ENCODE results near the gene COMP.

Gene COMP

DNA sequence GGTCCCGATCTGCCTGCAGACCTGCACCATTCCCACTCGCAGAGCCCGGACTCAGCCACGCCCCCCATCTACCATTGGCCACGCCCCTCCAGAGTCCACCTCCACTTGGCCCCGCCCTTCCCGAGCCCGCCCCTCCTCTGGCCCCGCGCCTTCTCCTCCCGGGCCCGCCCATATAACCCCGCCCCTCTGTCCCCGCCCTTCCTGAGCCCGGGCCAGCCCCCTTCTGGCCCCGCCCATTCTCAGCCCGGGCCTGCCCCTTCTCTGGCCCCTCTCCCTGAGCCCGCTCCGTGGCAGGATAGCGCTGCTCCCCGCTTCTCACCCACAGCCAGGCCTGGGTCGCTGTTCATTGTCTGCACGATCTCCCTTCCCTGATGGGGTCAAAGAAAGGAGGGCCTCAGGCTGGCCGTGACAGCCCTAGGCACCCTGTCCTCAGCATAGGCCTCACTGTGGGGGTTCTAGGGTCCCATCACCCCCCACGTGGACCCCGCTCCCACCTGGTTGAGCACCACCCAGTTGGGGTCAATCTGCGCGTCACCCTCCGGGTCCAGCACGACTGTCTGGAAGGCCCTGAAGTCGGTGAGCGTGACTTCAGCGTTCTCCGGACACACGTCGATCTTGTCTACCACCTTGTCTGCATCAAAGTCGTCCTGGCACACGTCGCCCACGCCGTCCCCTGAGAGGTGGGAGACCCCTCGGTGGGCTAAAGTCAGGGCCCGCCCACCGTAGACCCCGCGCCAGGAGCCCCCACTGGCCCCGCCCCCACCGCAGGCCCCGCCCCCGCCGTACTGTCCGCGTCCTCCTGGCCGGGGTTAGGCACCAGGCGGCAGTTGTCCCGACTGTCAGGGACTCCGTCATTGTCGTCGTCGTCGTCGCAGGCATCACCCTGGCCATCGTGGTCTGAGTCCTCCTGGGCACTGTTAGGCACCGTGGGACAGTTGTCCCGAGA, 5.7 kb downstream of the COMP start:
- H3K36me3 ChIP-seq: no peaks in the 10 kb centered on the region
- TF ChIP-seq, protein P1, sequence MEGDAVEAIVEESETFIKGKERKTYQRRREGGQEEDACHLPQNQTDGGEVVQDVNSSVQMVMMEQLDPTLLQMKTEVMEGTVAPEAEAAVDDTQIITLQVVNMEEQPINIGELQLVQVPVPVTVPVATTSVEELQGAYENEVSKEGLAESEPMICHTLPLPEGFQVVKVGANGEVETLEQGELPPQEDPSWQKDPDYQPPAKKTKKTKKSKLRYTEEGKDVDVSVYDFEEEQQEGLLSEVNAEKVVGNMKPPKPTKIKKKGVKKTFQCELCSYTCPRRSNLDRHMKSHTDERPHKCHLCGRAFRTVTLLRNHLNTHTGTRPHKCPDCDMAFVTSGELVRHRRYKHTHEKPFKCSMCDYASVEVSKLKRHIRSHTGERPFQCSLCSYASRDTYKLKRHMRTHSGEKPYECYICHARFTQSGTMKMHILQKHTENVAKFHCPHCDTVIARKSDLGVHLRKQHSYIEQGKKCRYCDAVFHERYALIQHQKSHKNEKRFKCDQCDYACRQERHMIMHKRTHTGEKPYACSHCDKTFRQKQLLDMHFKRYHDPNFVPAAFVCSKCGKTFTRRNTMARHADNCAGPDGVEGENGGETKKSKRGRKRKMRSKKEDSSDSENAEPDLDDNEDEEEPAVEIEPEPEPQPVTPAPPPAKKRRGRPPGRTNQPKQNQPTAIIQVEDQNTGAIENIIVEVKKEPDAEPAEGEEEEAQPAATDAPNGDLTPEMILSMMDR (IDR thresholded peaks at IDR 0.05): no peak
- peaks cover 8 to 26% of the 10 kb centered on the region in 2 experiments for H3K4me1 ChIP-seq (ENCODE audit: control insufficient read depth in 1 of 2, insufficient read depth in 1 of 2, low read depth in 1 of 2, low read length in 1 of 2)
- no peaks in the 10 kb centered on the region for H3K9me3 ChIP-seq
- H3K27me3 ChIP-seq: peaks cover 87% of the 10 kb centered on the region
- H3K27ac ChIP-seq: no peak overlapping the region
- no peak overlapping the region for H3K4me3 ChIP-seq (ENCODE audit: low read depth in 1 of 2, low read length in 1 of 2)

DNA sequence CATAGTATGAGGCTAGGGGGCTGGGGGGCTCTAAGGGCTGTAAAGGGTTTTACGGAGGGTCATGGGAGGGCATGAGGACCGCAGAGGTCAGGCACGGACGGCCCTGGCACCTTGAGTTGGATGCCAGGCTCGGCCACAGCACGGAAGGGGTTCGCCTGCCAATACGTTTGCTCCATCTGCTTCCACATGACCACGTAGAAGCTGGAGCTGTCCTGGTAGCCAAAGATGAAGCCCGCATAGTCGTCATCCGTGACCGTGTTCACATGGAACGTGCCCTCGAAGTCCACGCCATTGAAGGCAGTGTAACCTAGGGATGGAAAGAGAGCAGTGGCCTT, 6.4 kb downstream of the COMP start:
- TF ChIP-seq, protein P1 (IDR thresholded peaks at IDR 0.05): no peak
- Histone ChIP-seq H3K9me3 (no peaks in the 10 kb centered on the region), H3K4me1 (ENCODE audit: control insufficient read depth in 1 of 2, insufficient read depth in 1 of 2, low read depth in 1 of 2, low read length in 1 of 2) (peaks cover 6 to 21% of the 10 kb centered on the region in 2 experiments), H3K4me3 (ENCODE audit: low read depth in 1 of 2, low read length in 1 of 2) (no peak overlapping the region), H3K27ac (no peak overlapping the region), H3K36me3 (no peaks in the 10 kb centered on the region), H3K27me3 (peaks cover 80% of the 10 kb centered on the region)

DNA sequence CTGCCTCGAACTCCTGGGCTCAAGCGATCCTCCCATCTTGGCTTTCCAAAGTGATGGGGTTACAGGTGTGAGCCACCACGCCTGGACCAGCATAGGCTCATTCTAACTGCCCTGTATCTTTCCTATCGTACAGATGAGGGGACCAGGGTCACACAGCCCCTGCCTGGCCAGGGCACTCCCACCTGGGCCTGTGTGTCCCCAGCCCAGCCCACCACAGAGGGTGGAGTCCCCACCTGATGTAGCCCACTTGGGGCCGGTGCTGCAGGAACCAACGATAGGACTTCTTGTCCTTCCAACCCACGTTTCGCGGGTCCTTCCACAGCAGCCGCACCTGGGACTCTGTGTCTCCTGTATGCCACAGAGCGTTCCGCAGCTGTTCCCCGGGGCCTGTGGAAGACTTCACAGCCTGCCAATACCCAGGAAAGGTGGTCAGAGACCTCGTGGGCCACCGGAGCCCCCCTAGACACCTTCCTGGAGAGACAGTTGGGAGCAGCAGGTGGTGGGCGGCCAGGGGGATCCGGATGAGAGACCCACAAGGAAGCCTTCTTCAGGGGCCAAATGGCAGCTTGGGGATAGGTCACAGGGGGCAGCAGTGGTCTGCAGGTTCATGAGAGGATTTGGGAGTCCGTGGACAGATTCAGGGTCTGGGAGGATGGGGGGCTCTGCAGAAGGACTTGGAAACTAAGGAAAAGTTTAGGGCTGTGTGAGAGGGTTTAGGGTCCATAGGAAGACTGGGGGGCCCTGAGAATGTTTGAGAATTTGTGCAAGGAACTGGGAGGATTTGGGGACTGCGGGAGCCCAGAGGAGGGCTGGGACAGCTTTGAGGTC, 6.9 kb downstream of the COMP start:
- H3K4me3 ChIP-seq (ENCODE audit: low read depth in 1 of 2, low read length in 1 of 2): no peak overlapping the region
- no peaks in the 10 kb centered on the region for H3K9me3 ChIP-seq
- TF ChIP-seq, protein P1 (IDR thresholded peaks at IDR 0.05): no peak
- H3K36me3 ChIP-seq: no peaks in the 10 kb centered on the region
- H3K4me1 ChIP-seq (ENCODE audit: control insufficient read depth in 1 of 2, insufficient read depth in 1 of 2, low read depth in 1 of 2, low read length in 1 of 2): peaks cover 6 to 18% of the 10 kb centered on the region in 2 experiments
- peaks cover 74% of the 10 kb centered on the region for H3K27me3 ChIP-seq
- H3K27ac ChIP-seq: no peak overlapping the region

- Histone ChIP-seq H3K27me3 (peaks cover 59% of the 10 kb centered on the region), H3K27ac (no peak overlapping the region), H3K4me1 (ENCODE audit: control insufficient read depth in 1 of 2, insufficient read depth in 1 of 2, low read depth in 1 of 2, low read length in 1 of 2) (peaks cover 5 to 6% of the 10 kb centered on the region in 2 experiments), H3K36me3 (no peaks in the 10 kb centered on the region), H3K9me3 (no peaks in the 10 kb centered on the region), H3K4me3 (ENCODE audit: low read depth in 1 of 2, low read length in 1 of 2) (no peak overlapping the region)
- TF ChIP-seq, protein P1 (IDR thresholded peaks at IDR 0.05): no peak
Observed at GRCh38 chr19:18782559-18783225, 8.4 kb downstream of the COMP start.

DNA sequence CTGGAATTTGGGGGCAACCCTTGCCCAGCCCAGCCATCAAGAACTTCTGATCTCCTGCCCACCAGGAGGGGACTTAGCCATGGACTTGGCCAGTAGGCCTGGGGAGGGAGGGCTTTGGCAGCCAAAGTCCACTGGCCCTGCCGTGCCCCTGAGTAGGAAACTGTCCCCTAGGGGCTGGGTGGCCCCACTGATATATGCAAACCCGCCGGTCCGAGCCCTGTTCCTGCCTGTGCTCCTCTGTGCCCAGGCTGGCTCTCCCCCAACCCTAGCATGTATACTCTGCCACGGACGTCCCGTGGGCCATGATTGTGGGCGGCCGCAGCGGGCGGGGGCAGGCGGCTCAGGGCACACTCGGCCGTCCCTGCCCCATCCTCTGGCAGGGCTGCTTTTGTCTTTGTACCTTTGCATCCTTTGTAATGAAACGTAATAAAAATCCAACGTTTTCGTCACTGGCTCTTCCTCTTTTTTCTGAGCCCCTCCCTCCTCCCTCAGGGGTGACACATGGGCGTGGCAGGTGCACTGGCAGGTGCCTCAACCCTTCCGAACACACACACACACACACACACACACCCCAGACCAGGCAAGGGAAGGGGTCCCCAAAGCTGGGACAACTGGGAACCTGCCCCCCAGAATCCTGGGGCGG, 9.1 kb downstream of the COMP start:
- Histone ChIP-seq H3K4me3 (ENCODE audit: low read depth in 1 of 2, low read length in 1 of 2) (no peak overlapping the region), H3K36me3 (no peaks in the 10 kb centered on the region), H3K27ac (no peak overlapping the region), H3K9me3 (no peaks in the 10 kb centered on the region), H3K4me1 (ENCODE audit: control insufficient read depth in 1 of 2, insufficient read depth in 1 of 2, low read depth in 1 of 2, low read length in 1 of 2) (peaks cover 3 to 5% of the 10 kb centered on the region in 2 experiments), H3K27me3 (peaks cover 52% of the 10 kb centered on the region)
- TF ChIP-seq, protein P1 (IDR thresholded peaks at IDR 0.05): no peak

Data from neutrophil (primary cell).